Kidney (tissue), 14 donors: ENCODE data around the gene SLC31A1. TPM values are rescaled to one million over a fixed set of nuclear protein-coding genes. Genes with fewer than 3 reads are reported as not detected.

ENCODE experiments used
- DNase-seq, 5 donors: peaks; one replicate each; pipeline ENCODE4 v3.0.0-alpha.2; 2013 to 2020
- FAIRE-seq: peaks from 2 replicates; lab custom pipeline; 2012; peaks lifted over from hg19 to GRCh38; lab: Jason Lieb, UNC
- H3K27ac ChIP-seq, 2 donors: one replicate each; pipeline ENCODE4 v1.7.0; 2013; ENCODE audit warnings: low read depth in 2 of 2, low read length in 2 of 2, inconsistent platforms in 1 of 2
- H3K27me3 ChIP-seq: one replicate; pipeline ENCODE4 v1.7.1; 2013; ENCODE audit warnings: low read length, inconsistent platforms; ENCODE audit not compliant: control insufficient read depth, insufficient read depth
- H3K36me3 ChIP-seq, 3 donors: one replicate each; pipeline versions ENCODE4 v1.7.0 to v1.7.1; 2013; ENCODE audit warnings: low read length in 3 of 3, control low read depth in 1 of 3, inconsistent platforms in 1 of 3; ENCODE audit not compliant: insufficient read depth in 3 of 3, control insufficient read depth in 2 of 3
- H3K4me1 ChIP-seq, 3 donors: one replicate each; pipeline versions ENCODE4 v1.7.0 to v1.7.1; 2013; ENCODE audit warnings: low read length in 3 of 3, inconsistent platforms in 1 of 3, low read depth in 1 of 3; ENCODE audit not compliant: control insufficient read depth in 2 of 3, insufficient read depth in 2 of 3
- H3K4me3 ChIP-seq, 3 donors: one replicate each; pipeline versions ENCODE4 v1.7.0 to v1.8.1; 2013; ENCODE audit warnings: low read length in 3 of 3, control low read depth in 1 of 3, inconsistent platforms in 1 of 3
- H3K9ac ChIP-seq, 3 donors: one replicate each; pipeline versions ENCODE4 v1.7.0 to v1.7.1; 2013; ENCODE audit warnings: low read length in 3 of 3, control low read depth in 1 of 3, inconsistent platforms in 1 of 3
- H3K9me3 ChIP-seq, 3 donors: one replicate each; pipeline versions ENCODE4 v1.7.0 to v1.7.1; 2013; ENCODE audit warnings: low read length in 3 of 3, control low read depth in 1 of 3, inconsistent platforms in 1 of 3; ENCODE audit not compliant: control insufficient read depth in 2 of 3, insufficient read depth in 1 of 3
- intact Hi-C: fragments of 100-400 bp; cut with DNase I; formaldehyde crosslinking; loops from one replicate; pipeline ENCODE4 v1.11.1; 2022
- polyA plus RNA-seq: library from polyadenylated mRNA; stranded (reverse); fragments of 350-450 nt; fragmentation: Illumina TruSeq; extraction: RNeasy Lipid Tissue Mini Kit (QIAGEN cat#74804); gene quantifications from one replicate; pipeline ENCODE4 v1.2.3, GENCODE V29; 2014; ENCODE audit warnings: low read depth, low replicate concordance; ENCODE audit not compliant: insufficient read depth
- total RNA-seq: library from RNA; stranded (reverse); fragmentation: NEBNext Ultra II Directional; extraction: Animal tissue kit (Norgen Biotek cat#: 25700); gene quantifications from one replicate; pipeline ENCODE4 v1.2.1, GENCODE V29; 2021
- TF ChIP-seq, protein P1 (sequence below): IDR thresholded peaks from 3 replicates; pipeline ENCODE4 v1.5.1; 2012; ENCODE audit warnings: mild to moderate bottlenecking, moderate library complexity, borderline replicate concordance; ENCODE audit not compliant: insufficient read depth; ENCODE audit errors: extremely low read depth
- donor health status: control.
- donor health status: control.
- donor health status: control.
- donor health status: control.
- donor health status: control.
- donor health status: DM: yes; HTN: yes; CAD: no.
- donor health status: Normal renal cell carcinoma (clear cell type).

Gene SLC31A1
- total and polyA plus RNA-seq, 2 donors from 2014 or later = 19.5 to 20.1 TPM

DNA sequence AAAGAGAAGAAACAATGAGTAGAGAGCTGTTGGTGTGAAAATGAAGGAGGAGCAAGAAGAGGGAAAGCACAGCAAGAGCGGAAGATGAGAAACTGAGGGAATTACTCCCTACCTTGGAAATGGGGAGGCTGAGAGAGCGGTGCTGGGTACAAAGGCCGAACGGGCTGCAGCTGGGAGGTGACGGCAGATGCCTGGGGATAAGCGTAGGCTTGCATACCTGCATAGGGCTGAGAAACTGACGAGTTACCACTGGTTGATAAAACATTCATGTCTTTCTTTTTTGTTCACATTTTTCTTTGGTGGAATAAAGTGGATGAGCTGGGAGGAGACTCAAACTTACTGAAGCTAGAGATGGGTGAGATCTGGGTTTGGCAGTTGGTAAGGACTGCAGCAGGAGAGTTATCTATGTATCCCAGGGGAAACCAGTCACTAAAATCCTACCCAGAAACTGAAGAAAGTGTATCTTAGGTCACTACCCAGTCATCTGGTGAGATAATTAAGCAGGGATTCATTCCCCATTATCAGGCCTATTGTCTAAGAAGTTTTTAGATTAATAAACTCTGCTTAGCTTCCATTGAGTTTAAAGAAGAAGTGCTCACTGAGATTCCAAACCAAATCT lies 35.1 kb upstream of the SLC31A1 start:
- Histone ChIP-seq H3K27ac (no peak overlapping the region), H3K27me3 (no peaks in the 10 kb centered on the region), H3K9me3 (no peaks in the 10 kb centered on the region), H3K4me3 (no peak overlapping the region), H3K9ac (no peak overlapping the region), H3K4me1 (no peaks in the 10 kb centered on the region), H3K36me3 (peaks cover 25 to 66% (median 61%) of the 10 kb centered on the region in 3 donors)
- intact Hi-C loops = no loop called here
- DNase-seq (no peak), FAIRE-seq (no peak)
- TF ChIP-seq, protein P1, sequence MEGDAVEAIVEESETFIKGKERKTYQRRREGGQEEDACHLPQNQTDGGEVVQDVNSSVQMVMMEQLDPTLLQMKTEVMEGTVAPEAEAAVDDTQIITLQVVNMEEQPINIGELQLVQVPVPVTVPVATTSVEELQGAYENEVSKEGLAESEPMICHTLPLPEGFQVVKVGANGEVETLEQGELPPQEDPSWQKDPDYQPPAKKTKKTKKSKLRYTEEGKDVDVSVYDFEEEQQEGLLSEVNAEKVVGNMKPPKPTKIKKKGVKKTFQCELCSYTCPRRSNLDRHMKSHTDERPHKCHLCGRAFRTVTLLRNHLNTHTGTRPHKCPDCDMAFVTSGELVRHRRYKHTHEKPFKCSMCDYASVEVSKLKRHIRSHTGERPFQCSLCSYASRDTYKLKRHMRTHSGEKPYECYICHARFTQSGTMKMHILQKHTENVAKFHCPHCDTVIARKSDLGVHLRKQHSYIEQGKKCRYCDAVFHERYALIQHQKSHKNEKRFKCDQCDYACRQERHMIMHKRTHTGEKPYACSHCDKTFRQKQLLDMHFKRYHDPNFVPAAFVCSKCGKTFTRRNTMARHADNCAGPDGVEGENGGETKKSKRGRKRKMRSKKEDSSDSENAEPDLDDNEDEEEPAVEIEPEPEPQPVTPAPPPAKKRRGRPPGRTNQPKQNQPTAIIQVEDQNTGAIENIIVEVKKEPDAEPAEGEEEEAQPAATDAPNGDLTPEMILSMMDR = no peak

DNA sequence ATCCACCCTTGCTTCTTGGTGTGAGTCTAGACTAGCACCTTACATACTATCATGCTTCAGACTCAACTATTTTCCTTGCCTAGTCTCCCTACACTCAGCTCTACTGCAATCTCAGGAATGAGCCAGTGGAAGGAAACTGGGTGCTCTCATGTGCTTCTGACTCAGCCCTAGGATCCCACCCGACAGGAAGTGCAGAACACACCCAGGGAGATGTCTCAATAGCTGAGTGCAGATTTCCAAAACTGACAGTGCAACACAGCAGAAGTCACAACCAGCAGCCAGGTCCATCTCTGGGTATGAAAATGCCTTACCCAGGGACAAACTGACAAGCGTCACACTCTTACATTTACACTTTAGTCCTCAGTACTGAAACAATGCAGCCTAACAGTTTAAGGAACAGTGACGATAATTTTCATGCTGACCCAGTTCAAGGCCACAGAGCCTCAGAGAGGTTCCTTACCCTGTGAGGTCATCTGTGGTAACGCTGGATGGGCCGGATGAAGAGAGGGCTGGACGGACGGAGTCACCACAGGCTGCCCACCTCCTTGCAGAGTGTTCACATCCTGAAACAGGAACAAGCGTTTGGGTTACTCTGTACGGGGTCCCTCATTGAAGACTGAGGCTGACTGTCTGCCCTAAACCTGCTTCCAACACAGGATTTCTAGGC lies 33.3 kb upstream of the SLC31A1 start:
- Histone ChIP-seq H3K27me3 (no peaks in the 10 kb centered on the region), H3K9me3 (no peaks in the 10 kb centered on the region), H3K9ac (no peak overlapping the region), H3K27ac (peak overlapping the region in 1 of 2 donors; percentile 8), H3K4me3 (no peak overlapping the region), H3K36me3 (peaks cover 20 to 57% (median 53%) of the 10 kb centered on the region in 3 donors), H3K4me1 (no peaks in the 10 kb centered on the region)
- intact Hi-C loops = no loop called here
- TF ChIP-seq, protein P1 = no peak
- DNase-seq (peak in 1 of 5 donors; percentile 73), FAIRE-seq (no peak)

DNA sequence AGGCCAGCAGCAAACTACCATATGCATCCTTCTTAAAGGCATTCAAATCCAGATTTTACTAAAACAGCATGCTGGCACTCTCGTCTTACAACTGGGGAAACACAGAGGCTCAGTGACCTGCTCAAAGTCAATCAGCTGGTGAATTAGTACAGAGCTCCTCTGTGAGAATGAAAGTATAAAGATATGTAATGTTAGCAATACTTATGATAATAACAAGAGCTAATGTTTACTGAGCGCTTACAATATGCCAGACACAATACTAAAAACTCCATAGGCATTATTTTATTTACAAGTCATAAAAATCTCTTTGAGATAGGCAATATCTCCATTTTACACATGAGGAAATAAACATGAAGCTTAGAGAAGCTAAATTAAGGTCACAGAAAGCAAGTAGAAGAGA lies 28.9 kb upstream of the SLC31A1 start:
- DNase-seq (no peak), FAIRE-seq (no peak)
- no peaks in the 10 kb centered on the region for H3K4me1 ChIP-seq
- no peaks in the 10 kb centered on the region for H3K27me3 ChIP-seq
- TF ChIP-seq, protein P1 = no peak
- H3K27ac ChIP-seq = no peak overlapping the region
- intact Hi-C loops = no loop called here
- H3K9me3 ChIP-seq = no peaks in the 10 kb centered on the region
- no peak overlapping the region for H3K9ac ChIP-seq
- H3K36me3 ChIP-seq = peaks cover 6 to 23% (median 20%) of the 10 kb centered on the region in 3 donors
- no peak overlapping the region for H3K4me3 ChIP-seq
